ENCODE results near the gene FSHR.

The FSHR gene

GRCh38 chr2:49131801-49132200, 22.5 kb downstream of the FSHR start:
- Mint-ChIP-seq H3K27ac (no peak overlapping the region), H3K36me3 (ENCODE audit: low read depth) (no peaks in the 10 kb centered on the region), H3K9me3 (peaks cover 18% of the 10 kb centered on the region), H3K4me1 (no peaks in the 10 kb centered on the region), H3K27me3 (ENCODE audit: low read depth) (peaks cover 5% of the 10 kb centered on the region), H3K4me3 (no peak overlapping the region)
- TF ChIP-seq CTCF (IDR thresholded peaks at IDR 0.05; ENCODE audit: unreplicated experiment in 3 of 3) = no peak

DNA sequence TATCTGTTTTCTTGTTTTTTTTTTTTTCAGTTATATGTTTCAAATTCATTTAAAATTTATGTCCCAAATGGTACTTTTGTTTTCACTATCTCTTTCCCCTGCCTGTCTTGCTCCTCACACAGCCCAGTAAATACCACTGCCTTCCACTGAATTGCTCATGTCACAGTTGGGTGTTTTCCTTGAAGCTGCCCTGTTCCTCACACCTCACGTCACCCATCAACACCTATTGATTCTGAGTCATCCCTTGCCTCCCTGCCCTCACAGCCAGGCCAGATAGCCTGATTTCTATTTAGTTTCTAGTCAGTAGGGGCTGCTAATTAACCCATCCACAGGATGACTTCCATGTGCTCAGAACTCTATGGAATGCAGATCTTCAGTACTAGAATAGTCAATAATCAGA, 25.3 kb downstream of the FSHR start:
- Mint-ChIP-seq H3K36me3 (ENCODE audit: low read depth) (no peaks in the 10 kb centered on the region), H3K27me3 (ENCODE audit: low read depth) (peaks cover 5% of the 10 kb centered on the region), H3K9me3 (peaks cover 18% of the 10 kb centered on the region), H3K4me3 (no peak overlapping the region), H3K4me1 (no peaks in the 10 kb centered on the region), H3K27ac (no peak overlapping the region)
- TF ChIP-seq CTCF (IDR thresholded peaks at IDR 0.05; ENCODE audit: unreplicated experiment in 3 of 3) = no peak

- no peak for TF ChIP-seq CTCF (IDR thresholded peaks at IDR 0.05; ENCODE audit: unreplicated experiment in 3 of 3)
- no peak overlapping the region for H3K27ac Mint-ChIP-seq
- H3K36me3 Mint-ChIP-seq (ENCODE audit: low read depth) = no peaks in the 10 kb centered on the region
- no peak overlapping the region for H3K4me3 Mint-ChIP-seq
- no peaks in the 10 kb centered on the region for H3K4me1 Mint-ChIP-seq
- H3K9me3 Mint-ChIP-seq = no peaks in the 10 kb centered on the region
- peaks cover 4% of the 10 kb centered on the region for H3K27me3 Mint-ChIP-seq (ENCODE audit: low read depth)
These were observed 30.7 kb downstream of the FSHR start for GRCh38 chr2:49123600-49123999.

- Mint-ChIP-seq H3K4me1 (no peaks in the 10 kb centered on the region), H3K9me3 (no peaks in the 10 kb centered on the region), H3K27me3 (ENCODE audit: low read depth) (peaks cover 4% of the 10 kb centered on the region), H3K36me3 (ENCODE audit: low read depth) (no peaks in the 10 kb centered on the region), H3K27ac (no peak overlapping the region), H3K4me3 (no peak overlapping the region)
- TF ChIP-seq CTCF (IDR thresholded peaks at IDR 0.05; ENCODE audit: unreplicated experiment in 3 of 3) = no peak
These were observed 32.2 kb downstream of the FSHR start for GRCh38 chr2:49122107-49122506.

DNA sequence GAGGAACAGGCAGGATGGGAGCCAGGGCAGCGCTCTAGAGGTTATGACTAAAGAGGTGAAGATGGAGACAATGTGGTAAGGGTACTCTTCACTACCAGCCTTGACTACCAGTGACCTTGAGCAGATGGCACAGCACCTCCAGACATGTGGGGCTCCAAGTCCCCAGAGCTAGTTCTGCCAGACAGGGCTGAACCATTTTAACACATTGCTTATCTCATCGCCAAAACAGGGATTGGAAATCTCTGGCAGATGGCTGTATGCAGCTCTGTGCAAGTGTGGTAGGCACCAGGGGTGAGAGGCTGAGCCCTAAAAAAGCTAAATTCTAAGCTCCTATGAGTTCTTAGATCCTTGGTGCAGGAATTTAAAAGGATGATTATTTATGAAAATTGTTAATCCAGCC, 41.3 kb downstream of the FSHR start:
- no peaks in the 10 kb centered on the region for H3K9me3 Mint-ChIP-seq

More for the DNA sequence above, 41.3 kb downstream of the FSHR start:
- Mint-ChIP-seq H3K4me3 (no peak overlapping the region), H3K27ac (no peak overlapping the region), H3K27me3 (ENCODE audit: low read depth) (no peaks in the 10 kb centered on the region), H3K4me1 (no peaks in the 10 kb centered on the region), H3K36me3 (ENCODE audit: low read depth) (no peaks in the 10 kb centered on the region)
- TF ChIP-seq CTCF (IDR thresholded peaks at IDR 0.05; ENCODE audit: unreplicated experiment in 3 of 3) = no peak
